OCI-LY7 (cell line): ENCODE results near the gene NUFIP1.

ENCODE experiments used
- CTCF ChIP-seq: fragments of 200-600 bp; sonication (generic); conservative IDR thresholded peaks from 2 replicates; pipeline ENCODE4 v1.5.1; 2014; ENCODE audit warnings: mild to moderate bottlenecking, antibody characterized with exemption, low read length, moderate library complexity, mixed read lengths
- EZH2phosphoT487 ChIP-seq: fragments of 200-600 bp; sonication (generic); IDR thresholded peaks from 2 replicates; pipeline ENCODE4 v1.6.1; 2018; ENCODE audit warnings: low read depth, borderline replicate concordance, mild to moderate bottlenecking, mixed run types, antibody characterized with exemption, low read length, moderate library complexity, mixed read lengths

GRCh38 chr13:44908712-44909111 is 80.6 kb downstream of the NUFIP1 start:
- no peak for TF ChIP-seq CTCF
- TF ChIP-seq EZH2phosphoT487: no peak
